NCI-H2107 (cell line): Measurements from ENCODE around the gene MAP3K1.
"Not testable (repeated sequence)": the region's sequence is repeated elsewhere in the genome, so short reads cannot be mapped to it uniquely, and the experiment has no call there.

ENCODE experiments used
- DNase-seq: peaks from one replicate; lab custom pipeline; 2025; lab: John Stamatoyannopoulos, UW

The MAP3K1 gene

DNA sequence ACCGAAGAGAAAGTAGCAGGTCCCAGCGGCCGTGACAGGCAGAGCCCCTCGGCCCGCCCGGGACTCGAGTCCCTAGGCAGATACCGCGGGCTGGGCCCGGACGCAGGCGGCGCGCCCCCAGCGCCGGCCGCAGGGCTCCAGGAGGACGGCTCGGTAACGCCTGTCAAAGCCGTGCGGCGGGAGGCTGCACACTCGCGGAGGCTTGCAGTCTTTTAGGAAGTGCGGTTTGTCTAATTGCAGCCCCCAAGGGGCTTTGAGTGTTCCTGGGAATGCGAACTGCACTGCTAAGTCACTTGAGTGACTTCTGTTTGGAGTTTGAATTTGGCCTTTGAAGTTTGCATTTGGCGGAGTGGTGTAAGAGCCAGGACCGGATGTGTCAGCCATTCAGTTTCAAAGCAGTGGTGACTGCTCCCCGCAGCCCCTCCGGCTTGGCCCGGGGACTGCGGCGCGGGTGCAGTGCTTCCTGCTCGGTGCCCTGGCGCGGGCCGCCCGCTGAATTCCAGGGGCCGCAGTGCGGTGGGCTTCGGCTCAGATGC is 1.3 kb downstream of the MAP3K1 start:
- DNase-seq = no peak

DNA sequence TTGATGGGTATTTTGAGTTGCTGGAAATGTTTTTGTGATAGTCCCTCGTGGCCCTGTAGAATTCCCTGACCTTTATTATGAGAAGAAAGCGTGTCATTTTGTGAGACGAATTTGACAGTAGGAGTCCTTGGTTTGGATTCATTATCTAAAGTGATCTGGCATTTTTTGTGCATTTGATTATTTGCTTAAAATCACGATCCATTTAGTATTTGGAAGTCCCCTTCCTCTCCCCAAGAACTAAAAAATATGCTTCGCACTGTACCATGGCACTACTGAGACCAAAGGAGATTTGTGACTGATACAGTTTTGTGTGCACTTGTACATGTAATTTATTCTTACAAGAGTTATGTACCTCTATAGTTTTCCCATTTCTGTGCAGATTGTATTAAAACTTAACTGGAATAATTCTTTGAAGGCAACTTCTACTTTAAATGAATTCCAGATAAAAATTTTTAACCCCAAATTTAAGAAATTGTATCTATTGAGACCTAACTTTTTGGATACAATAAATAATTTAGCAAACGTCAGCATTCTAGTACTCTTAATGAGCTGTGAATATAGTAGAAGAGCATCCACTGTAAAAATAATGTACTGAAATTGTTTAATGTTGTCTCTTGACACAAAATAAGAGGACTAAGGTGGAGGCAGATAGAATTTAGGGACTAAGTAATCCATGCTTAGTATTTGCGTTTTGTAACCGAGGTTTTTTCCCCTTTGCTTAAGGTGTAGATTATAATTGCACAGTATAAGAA is 2.1 kb downstream of the MAP3K1 start:
- DNase-seq = no peak

GRCh38 chr5:56818450-56819037 is 3.2 kb downstream of the MAP3K1 start:
- DNase-seq = no peak

DNA sequence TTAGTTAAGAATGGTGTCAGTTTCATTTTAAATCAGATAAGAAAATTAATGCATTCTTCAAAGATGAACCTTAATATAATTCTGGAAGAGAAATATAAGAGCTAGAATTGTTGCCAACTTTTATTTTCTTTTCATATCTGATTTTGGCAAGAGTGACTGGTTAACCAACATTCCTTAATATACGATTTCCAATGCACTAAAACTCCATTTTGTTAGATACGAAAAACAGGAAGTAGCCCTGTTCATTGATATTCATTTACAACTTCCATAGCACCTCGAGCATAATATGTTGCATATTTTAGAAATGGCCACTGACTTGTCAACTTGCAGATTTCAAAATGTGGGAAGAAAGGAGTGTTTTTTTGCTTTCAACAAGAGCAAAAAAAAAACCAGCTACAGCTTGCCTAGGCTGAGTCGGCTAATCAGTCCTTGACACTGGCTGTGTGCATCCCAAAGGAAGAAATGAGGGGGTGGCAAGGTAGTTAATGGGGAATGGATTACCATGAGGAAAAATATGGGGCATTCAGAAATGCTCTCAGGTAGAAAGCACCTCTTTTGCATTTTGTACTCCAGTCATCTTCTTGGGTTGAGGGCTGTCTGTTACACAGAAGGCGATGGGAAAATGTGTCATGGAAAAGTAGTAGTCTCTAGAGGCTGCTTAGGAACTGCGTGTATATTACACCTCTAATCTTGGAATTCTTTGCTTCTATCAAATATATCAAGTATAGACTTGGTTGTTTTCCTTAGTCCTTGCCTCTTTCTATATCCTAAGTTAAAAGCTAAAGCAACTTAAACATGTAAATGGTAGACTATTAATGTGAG is 3.9 kb downstream of the MAP3K1 start:
- no peak for DNase-seq

DNA sequence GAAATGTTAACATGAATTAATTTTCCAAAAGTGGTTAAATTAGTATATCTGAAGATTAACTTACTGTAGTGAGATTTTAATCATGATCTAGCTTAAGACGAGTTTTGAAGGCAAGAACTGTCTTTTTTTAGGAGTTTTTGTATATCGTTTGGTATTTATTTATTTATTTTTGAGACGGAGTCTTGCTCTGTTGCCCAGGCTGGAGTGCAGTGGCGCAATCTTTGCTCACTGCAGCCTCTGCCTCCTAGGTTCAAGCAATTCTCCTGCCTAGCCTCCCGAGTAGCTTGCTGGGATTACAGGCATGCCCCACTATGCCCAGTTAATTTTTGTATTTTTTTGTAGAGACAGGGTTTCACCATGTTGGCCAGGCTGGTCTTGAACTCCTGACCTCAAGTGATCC is 6.5 kb downstream of the MAP3K1 start:
- not testable (repeated sequence) for DNase-seq

DNA sequence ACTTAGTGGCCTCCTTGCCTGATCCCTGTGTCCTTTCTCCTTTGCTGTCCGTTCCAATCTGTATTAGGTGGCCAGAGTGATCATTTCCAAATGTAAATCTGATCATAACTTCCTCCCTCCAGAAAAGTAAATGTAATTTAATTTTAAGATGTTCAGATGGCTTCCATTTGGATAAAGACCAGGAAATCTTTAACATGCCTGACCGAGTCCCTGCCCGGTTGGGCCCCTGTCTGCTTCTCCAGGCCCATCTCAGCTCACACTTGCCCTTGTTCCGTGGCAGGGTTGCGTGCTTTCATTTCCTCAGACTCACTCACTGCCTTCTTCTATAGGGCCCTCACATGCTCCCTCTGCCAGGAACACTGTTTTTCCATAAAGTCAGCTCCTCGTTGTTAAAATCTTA is 7.6 kb downstream of the MAP3K1 start:
- DNase-seq = no peak

DNA sequence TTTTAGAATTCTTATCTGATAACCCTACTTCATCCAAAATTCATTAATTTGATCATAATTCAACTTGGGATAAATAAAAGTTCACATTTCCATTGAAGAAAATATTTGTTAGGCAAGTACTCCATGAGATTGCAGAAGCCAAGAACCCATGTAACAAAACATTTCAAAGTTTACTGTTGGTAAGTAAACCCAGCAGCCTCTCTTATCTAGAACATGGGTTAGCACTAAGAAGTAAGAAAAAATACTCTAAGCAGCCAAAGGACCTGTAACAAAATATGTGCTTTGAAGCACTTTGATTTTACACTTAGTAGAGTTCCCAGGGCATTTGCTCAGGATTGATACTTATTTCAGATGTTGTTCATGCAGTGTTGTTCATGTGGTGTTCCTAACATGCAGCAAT is 8.7 kb downstream of the MAP3K1 start:
- DNase-seq = no peak

- no peak for DNase-seq
Observed at GRCh38 chr5:56825222-56825824, 10.0 kb downstream of the MAP3K1 start.

DNA sequence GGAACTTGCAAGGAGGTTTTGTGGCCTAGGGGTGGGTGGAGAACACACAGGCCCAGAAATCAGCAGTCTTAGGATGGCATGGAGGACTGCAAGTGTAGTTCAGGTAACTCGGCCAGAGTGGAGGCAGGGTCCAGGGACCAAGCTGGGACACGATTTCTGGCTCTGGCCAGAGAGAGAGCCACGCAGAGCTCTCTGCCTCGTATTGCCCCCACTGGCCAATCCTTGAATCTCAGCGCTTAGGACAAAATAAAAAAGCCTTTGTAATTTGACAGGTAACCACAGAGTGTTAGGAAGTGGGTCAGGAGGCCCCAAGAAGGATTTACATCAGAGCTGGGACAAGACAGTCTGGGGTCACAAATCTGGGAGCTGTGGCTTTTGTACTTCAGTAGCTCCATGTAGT is 11.7 kb downstream of the MAP3K1 start:
- DNase-seq = no peak

- no peak for DNase-seq
Observed at GRCh38 chr5:56827924-56828323, 12.6 kb downstream of the MAP3K1 start.

- no peak for DNase-seq
Observed at GRCh38 chr5:56829137-56829908, 14.0 kb downstream of the MAP3K1 start.

- DNase-seq = no peak
Observed at GRCh38 chr5:56831773-56832172, 16.4 kb downstream of the MAP3K1 start.

- no peak for DNase-seq
Observed at GRCh38 chr5:56833325-56833724, 18.0 kb downstream of the MAP3K1 start.

GRCh38 chr5:56837381-56837780 is 22.0 kb downstream of the MAP3K1 start:
- no peak for DNase-seq

GRCh38 chr5:56837956-56838355 is 22.6 kb downstream of the MAP3K1 start:
- DNase-seq = no peak

DNA sequence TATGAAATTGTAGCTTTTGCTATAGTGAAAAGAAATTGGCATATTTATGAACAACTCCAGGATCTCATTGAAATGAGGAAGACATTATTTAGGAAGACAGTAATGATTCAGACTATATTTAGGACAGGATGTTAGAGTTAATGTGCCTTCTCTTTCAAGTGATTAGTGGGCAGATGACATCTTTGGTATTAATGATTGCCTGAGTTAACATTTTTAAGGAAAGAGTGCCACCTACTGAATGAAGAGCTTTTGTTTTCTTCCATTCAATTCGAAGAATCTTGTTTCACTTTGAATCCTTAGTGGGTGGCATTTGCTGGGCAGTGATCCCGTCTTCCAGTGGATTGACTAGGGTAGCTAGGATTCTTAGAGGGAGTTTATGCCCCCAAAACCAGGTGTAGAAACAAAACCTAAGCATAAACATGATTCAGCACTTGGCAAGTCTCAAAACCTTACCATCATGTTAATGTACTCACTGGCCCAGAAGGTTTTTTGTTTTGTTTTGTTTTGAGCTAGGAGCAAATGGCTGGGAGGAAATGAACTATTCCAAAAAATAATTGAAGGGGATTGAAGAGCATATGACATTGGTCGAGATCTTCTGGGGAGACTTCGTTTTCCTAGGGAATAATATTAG is 23.2 kb downstream of the MAP3K1 start:
- DNase-seq = no peak

DNA sequence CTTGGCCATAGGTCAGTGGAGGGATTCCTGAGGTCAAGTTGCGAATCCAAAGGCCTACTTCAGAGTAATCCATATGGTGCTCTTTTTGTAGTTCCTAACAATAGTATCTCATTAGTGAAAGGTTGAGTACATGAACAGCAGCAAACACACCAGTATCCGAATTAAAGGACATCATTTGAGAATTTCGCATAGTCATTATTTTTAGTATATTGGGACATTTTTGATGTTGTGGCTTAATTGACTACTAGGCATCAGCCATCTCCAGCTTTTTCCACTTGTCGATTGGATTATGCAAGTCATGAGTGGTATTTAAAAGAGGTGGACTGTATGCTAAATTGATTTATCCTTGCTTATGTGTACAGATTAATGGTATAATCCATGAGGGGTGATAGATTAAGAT is 23.7 kb downstream of the MAP3K1 start:
- no peak for DNase-seq

GRCh38 chr5:56840597-56840996 is 25.2 kb downstream of the MAP3K1 start:
- no peak for DNase-seq

- DNase-seq = no peak
Observed at GRCh38 chr5:56845277-56845676, 29.9 kb downstream of the MAP3K1 start.

DNA sequence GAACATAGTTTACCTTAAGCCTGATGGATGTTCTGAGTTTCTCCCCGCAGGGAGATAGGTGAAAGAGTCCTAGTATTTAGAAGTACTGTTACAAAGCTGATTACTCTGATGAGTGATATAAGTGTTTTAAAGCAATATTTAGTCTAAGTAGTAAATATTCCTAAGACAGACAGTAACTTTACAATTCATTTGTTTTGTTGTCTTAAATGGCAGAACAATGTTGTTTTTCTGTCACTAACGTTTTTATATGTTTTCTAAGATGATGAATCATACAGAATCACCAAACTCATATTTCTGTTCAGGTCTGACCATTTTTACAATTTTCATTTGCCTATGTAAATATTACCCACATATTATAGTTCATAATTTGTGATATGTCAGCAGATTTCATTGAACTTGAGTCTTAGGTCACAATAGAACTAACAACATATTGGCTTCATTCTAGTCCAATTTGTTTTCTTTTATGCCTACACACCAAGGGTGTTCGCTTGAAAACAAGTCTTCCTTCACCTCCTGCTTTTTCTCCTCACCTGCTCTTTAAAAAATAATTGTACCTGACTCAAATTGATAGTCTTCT is 30.6 kb downstream of the MAP3K1 start:
- DNase-seq = no peak

DNA sequence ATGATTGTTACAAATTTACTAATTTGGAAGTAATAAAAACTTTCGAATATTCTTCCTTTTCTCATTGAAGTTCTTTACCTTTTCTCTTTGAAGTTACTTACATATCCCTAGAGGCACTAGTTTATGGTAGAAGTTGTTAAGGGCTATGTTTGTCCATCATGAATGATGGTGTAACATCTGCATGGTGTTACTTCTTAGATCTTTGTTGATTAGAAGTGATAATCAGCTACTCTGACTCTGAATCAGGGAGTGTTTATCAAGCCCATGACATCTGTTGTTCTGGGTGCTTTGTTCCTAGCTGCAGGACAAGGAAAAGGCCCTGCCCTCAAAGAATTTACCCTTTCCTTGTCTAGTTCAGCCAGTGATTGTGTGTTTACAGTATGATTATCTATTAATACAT is 32.9 kb downstream of the MAP3K1 start:
- DNase-seq = no peak
